ENCODE results near the gene ETV3L. TPM values are rescaled to one million over a fixed set of nuclear protein-coding genes. Genes with fewer than 3 reads are reported as not detected.

The ETV3L gene
- total RNA-seq, 1 experiment from 2014 or later, result not detected

DNA sequence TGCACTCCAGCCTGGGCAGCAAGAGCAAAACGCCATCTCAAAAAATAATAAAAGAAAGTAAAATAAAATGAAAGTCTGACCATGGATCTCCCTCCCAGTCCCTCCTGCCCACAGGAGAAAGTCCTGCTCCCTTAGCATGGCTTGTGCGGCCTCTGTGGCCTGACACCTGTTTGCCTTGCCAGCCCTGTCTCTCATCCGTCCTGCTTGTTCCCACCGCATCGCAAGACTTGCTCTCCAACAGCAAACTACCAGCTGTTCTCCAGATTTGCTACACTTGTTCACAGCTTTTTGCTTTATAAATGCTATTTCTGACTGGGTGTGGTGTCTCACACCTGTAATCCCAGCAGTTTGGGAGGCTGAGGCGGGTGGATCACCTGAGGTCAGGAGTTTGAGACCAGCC lies 2.7 kb downstream of the ETV3L start:
- POLR2A ChIA-PET, result no interaction called here
- no peaks in the 10 kb centered on the region for H3K27me3 ChIP-seq (ENCODE audit: control insufficient read depth, insufficient read depth, low read length)
- DNase-seq (ENCODE audit: low read depth, low spot score), result no peak
- TF ChIP-seq, protein P1, sequence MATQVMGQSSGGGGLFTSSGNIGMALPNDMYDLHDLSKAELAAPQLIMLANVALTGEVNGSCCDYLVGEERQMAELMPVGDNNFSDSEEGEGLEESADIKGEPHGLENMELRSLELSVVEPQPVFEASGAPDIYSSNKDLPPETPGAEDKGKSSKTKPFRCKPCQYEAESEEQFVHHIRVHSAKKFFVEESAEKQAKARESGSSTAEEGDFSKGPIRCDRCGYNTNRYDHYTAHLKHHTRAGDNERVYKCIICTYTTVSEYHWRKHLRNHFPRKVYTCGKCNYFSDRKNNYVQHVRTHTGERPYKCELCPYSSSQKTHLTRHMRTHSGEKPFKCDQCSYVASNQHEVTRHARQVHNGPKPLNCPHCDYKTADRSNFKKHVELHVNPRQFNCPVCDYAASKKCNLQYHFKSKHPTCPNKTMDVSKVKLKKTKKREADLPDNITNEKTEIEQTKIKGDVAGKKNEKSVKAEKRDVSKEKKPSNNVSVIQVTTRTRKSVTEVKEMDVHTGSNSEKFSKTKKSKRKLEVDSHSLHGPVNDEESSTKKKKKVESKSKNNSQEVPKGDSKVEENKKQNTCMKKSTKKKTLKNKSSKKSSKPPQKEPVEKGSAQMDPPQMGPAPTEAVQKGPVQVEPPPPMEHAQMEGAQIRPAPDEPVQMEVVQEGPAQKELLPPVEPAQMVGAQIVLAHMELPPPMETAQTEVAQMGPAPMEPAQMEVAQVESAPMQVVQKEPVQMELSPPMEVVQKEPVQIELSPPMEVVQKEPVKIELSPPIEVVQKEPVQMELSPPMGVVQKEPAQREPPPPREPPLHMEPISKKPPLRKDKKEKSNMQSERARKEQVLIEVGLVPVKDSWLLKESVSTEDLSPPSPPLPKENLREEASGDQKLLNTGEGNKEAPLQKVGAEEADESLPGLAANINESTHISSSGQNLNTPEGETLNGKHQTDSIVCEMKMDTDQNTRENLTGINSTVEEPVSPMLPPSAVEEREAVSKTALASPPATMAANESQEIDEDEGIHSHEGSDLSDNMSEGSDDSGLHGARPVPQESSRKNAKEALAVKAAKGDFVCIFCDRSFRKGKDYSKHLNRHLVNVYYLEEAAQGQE (IDR thresholded peaks at IDR 0.05; ENCODE audit: insufficient read depth in 1 of 2, low read depth in 2 of 2, low read length in 1 of 2), result no peak
- no peak for TF ChIP-seq POLR2AphosphoS5 (IDR thresholded peaks at IDR 0.05; ENCODE audit: low read depth, low read length)
- TF ChIP-seq, protein P2, sequence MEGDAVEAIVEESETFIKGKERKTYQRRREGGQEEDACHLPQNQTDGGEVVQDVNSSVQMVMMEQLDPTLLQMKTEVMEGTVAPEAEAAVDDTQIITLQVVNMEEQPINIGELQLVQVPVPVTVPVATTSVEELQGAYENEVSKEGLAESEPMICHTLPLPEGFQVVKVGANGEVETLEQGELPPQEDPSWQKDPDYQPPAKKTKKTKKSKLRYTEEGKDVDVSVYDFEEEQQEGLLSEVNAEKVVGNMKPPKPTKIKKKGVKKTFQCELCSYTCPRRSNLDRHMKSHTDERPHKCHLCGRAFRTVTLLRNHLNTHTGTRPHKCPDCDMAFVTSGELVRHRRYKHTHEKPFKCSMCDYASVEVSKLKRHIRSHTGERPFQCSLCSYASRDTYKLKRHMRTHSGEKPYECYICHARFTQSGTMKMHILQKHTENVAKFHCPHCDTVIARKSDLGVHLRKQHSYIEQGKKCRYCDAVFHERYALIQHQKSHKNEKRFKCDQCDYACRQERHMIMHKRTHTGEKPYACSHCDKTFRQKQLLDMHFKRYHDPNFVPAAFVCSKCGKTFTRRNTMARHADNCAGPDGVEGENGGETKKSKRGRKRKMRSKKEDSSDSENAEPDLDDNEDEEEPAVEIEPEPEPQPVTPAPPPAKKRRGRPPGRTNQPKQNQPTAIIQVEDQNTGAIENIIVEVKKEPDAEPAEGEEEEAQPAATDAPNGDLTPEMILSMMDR (IDR thresholded peaks at IDR 0.05), result no peak
- CTCF ChIA-PET, result no interaction called here
- intact Hi-C loops (cut with micrococcal nuclease; ENCODE audit: unreplicated experiment), result no loop called here
- ATAC-seq, result no peak
- no peak overlapping the region for H3K4me3 ChIP-seq (ENCODE audit: low read depth in 2 of 2, low read length in 2 of 2)
- H3K36me3 ChIP-seq (ENCODE audit: control insufficient read depth, insufficient read depth, low read length), result no peaks in the 10 kb centered on the region
- no peaks in the 10 kb centered on the region for H3K9me3 ChIP-seq (ENCODE audit: control insufficient read depth, insufficient read depth, low read depth, low read length)
- no TSS peak for BruUV-seq (replicated peaks)
- in situ Hi-C loops (cut with HindIII; ENCODE audit: low pct_unique_long_range_greater_than_20kb, low sequenced_read_pairs), result no loop called here
- H3K27ac ChIP-seq (ENCODE audit: low read length), result no peak overlapping the region
- no peaks in the 10 kb centered on the region for H3K4me1 ChIP-seq (ENCODE audit: control insufficient read depth, insufficient read depth, low read length)

DNA sequence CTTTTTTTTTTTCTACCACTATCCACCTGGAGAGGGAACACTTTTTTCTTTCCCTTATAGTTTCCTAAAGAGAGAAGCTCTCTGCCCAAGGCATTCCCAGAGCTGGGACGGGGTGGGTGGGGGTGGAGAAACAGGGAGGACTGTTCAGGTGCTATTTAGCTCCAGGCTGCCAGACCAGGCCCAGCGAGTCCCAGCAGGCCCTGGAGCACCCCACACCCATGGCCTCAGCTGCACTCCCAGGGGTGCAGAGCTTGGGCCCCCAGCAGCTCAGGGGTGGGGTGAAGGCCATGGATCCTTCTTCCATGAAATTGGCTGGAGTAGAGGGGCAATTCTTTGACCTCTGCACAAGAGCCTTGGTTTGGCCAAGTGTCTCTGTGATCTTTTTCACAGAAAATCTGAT lies 4.1 kb downstream of the ETV3L start:
- DNase-seq (ENCODE audit: low read depth, low spot score) (no peak), ATAC-seq (no peak)
- no peaks in the 10 kb centered on the region for H3K4me1 ChIP-seq (ENCODE audit: control insufficient read depth, insufficient read depth, low read length)
- H3K36me3 ChIP-seq (ENCODE audit: control insufficient read depth, insufficient read depth, low read length), result no peaks in the 10 kb centered on the region
- in situ Hi-C loops (cut with HindIII; ENCODE audit: low pct_unique_long_range_greater_than_20kb, low sequenced_read_pairs), result no loop called here
- no TSS peak for BruUV-seq (replicated peaks)
- no peak overlapping the region for H3K4me3 ChIP-seq (ENCODE audit: low read depth in 2 of 2, low read length in 2 of 2)
- no peaks in the 10 kb centered on the region for H3K9me3 ChIP-seq (ENCODE audit: control insufficient read depth, insufficient read depth, low read depth, low read length)
- H3K27ac ChIP-seq (ENCODE audit: low read length), result no peak overlapping the region
- TF ChIP-seq POLR2AphosphoS5 (IDR thresholded peaks at IDR 0.05; ENCODE audit: low read depth, low read length) (no peak), SIN3A (IDR thresholded peaks at IDR 0.05; ENCODE audit: borderline replicate concordance, insufficient read depth, low read depth, low read length) (no peak), TCF7L2 (IDR thresholded peaks at IDR 0.05; ENCODE audit: low read depth, low read length) (no peak)
- TF ChIP-seq, protein P1 (IDR thresholded peaks at IDR 0.05; ENCODE audit: insufficient read depth in 1 of 2, low read depth in 2 of 2, low read length in 1 of 2), result no peak
- TF ChIP-seq, protein P2 (IDR thresholded peaks at IDR 0.05), result no peak
- intact Hi-C loops (cut with micrococcal nuclease; ENCODE audit: unreplicated experiment), result no loop called here
- ChIA-PET CTCF (interaction anchor here (0.5 kb wide), 2 partner anchors 9 to 60 kb away, joined by 3 to 7 read pairs; no protein-coding TSS in a partner anchor), POLR2A (interaction anchor here (1.1 kb wide), 1 partner anchor 60 kb away, joined by 3 read pairs; no protein-coding TSS in a partner anchor)
- H3K27me3 ChIP-seq (ENCODE audit: control insufficient read depth, insufficient read depth, low read length), result no peaks in the 10 kb centered on the region
